Nephron progenitor cell (in vitro differentiated cells): ENCODE results near the gene CTRB2.
"Not testable (repeated sequence)": the region's sequence is repeated elsewhere in the genome, so short reads cannot be mapped to it uniquely, and the experiment has no call there.

Source experiments
- DNase-seq: peaks from one replicate; pipeline ENCODE4 v3.0.0; 2021
- H3K27ac Mint-ChIP-seq: 2 replicates; pipeline ENCODE4 v1.8.0; 2021; ENCODE audit warnings: mild to moderate bottlenecking, moderate library complexity, mixed read lengths
- H3K27me3 Mint-ChIP-seq: 2 replicates; pipeline ENCODE4 v1.8.0; 2021; ENCODE audit warnings: mild to moderate bottlenecking, low read depth, mixed read lengths; ENCODE audit not compliant: poor library complexity
- H3K36me3 Mint-ChIP-seq: 2 replicates; pipeline ENCODE4 v1.8.0; 2021; ENCODE audit warnings: low read depth, mixed read lengths
- H3K4me1 Mint-ChIP-seq: 2 replicates; pipeline ENCODE4 v1.8.0; 2021; ENCODE audit warnings: mixed read lengths
- H3K4me3 Mint-ChIP-seq: 2 replicates; pipeline ENCODE4 v1.8.0; 2021; ENCODE audit warnings: mild to moderate bottlenecking, moderate library complexity, mixed read lengths
- H3K9me3 Mint-ChIP-seq: 2 replicates; pipeline ENCODE4 v1.8.0; 2021; ENCODE audit warnings: mild to moderate bottlenecking, moderate library complexity, mixed read lengths
- TF ChIP-seq, protein P1 (sequence below): fragments of 200-600 bp; sonication (generic); IDR thresholded peaks from 2 replicates; pipeline ENCODE4 v1.5.0; 2021; ENCODE audit warnings: antibody characterized with exemption

The CTRB2 gene

DNA sequence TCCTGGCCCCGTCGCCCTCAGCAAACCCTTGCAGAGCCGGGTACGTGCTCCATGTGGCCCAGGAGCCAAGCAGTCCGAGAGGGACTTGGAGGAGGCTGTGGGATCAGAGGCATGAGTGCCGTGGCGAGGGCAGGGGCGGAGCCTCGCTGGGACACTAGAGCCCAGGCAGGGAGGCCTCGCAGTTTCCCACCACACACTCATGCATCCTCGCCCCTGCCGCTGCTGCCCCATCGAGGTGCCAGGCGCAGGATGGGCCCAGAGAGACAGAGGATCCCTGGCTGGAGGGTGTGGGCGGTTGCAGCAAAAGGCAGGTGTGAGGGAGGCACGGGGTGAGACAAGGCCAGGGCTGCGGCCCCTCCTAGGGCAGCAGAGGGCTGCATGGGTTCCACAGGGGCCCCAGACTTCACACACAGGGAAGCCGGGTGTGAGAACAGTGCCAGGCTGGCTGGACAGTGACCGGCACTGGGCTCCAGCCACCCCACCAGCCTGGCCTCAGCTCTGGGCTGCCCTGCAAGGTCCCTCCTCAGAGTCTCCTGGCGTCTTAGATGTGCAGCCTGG, 36.8 kb upstream of the CTRB2 start:
- Mint-ChIP-seq H3K4me1 (peaks cover 81% of the 10 kb centered on the region), H3K4me3 (peak overlapping the region; percentile 28), H3K36me3 (peaks cover 28% of the 10 kb centered on the region), H3K9me3 (no peaks in the 10 kb centered on the region), H3K27me3 (no peaks in the 10 kb centered on the region), H3K27ac (peak overlapping the region; percentile 96)
- TF ChIP-seq, protein P1, sequence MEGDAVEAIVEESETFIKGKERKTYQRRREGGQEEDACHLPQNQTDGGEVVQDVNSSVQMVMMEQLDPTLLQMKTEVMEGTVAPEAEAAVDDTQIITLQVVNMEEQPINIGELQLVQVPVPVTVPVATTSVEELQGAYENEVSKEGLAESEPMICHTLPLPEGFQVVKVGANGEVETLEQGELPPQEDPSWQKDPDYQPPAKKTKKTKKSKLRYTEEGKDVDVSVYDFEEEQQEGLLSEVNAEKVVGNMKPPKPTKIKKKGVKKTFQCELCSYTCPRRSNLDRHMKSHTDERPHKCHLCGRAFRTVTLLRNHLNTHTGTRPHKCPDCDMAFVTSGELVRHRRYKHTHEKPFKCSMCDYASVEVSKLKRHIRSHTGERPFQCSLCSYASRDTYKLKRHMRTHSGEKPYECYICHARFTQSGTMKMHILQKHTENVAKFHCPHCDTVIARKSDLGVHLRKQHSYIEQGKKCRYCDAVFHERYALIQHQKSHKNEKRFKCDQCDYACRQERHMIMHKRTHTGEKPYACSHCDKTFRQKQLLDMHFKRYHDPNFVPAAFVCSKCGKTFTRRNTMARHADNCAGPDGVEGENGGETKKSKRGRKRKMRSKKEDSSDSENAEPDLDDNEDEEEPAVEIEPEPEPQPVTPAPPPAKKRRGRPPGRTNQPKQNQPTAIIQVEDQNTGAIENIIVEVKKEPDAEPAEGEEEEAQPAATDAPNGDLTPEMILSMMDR = no peak
- no peak for DNase-seq

DNA sequence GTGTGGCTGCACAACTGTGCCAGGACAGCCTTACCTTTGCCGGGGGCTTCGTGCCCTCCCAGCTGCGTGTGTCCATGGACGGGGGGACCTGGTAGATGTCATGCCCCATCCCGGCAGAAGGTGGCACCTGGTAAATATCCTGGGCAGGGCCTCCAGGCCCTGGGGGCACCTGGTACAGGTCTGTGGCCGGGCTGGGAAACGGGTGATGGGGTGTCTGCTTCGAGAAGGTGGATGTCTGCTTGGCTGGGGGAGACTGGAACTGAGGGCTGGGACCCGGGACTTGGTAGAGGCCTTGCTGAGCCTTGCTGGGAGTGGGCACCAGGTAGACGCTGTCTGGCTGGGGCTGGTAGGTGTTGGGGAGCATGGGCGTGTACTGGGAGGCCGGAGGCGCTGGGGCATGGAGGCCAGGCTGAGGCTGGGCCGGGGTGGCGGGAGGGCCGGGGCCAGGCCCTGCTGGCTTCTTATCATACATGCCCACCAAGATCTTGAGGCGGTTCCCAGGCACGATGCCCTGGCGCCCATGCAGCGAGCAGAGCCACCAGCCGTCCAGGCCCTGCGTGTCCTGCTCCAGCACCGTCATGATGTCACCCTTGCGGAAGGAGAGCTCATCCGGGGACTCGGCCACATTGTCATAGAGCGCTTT, 35.6 kb upstream of the CTRB2 start:
- peaks cover 28% of the 10 kb centered on the region for H3K36me3 Mint-ChIP-seq
- peaks cover 70% of the 10 kb centered on the region for H3K4me1 Mint-ChIP-seq
- H3K27me3 Mint-ChIP-seq, H3K9me3 Mint-ChIP-seq, H3K4me3 Mint-ChIP-seq, DNase-seq: not testable (repeated sequence)
- H3K27ac Mint-ChIP-seq = peak overlapping the region; percentile 36

DNA sequence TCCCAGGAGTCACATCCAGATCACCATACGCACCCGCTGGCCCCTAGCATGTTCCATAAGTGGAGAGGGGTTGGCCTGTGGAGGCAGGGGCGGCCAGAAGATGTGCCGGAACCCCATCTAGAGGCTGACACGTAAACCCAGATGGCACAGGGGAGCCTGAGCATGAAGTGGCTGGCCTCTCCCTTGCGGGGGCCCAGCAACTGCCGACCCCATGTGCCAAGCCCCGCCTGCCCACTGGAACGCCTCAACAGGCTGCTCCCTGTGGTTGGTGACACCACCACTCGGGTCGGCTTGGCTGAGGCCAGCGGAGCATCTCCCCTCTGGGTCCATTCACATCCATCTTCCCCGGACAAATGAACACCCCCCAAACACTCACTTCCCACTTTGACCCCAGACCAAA, 35.0 kb upstream of the CTRB2 start:
- peaks cover 28% of the 10 kb centered on the region for H3K36me3 Mint-ChIP-seq
- TF ChIP-seq, protein P1 = no peak
- DNase-seq = no peak
- H3K27me3 Mint-ChIP-seq = no peaks in the 10 kb centered on the region
- H3K9me3 Mint-ChIP-seq = no peaks in the 10 kb centered on the region
- peaks cover 65% of the 10 kb centered on the region for H3K4me1 Mint-ChIP-seq
- peak overlapping the region; percentile 80 for H3K27ac Mint-ChIP-seq
- H3K4me3 Mint-ChIP-seq = no peak overlapping the region

DNA sequence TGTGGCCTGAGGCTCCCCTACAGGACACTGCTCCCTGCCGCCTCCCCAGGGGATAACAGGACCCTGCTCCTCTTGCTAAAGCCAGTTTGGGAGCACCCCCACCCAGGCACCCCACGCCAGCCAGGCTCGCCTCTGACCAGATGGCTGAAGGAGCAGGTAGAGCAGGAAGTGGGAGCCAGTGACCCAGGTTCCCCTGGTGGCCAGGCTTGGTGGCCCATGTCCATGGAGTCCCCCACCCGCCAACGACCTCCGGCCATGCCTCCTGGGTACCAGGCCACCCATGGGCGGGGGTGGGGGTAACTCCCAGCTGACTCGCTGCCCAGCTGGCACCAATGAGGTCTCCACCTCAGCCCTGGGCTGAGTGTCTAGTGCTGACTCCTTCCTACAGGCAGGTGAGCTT, 34.5 kb upstream of the CTRB2 start:
- no peak overlapping the region for H3K27ac Mint-ChIP-seq
- H3K9me3 Mint-ChIP-seq = no peaks in the 10 kb centered on the region
- DNase-seq = no peak
- H3K4me1 Mint-ChIP-seq = peaks cover 60% of the 10 kb centered on the region
- H3K4me3 Mint-ChIP-seq = no peak overlapping the region
- TF ChIP-seq, protein P1 = no peak
- no peaks in the 10 kb centered on the region for H3K27me3 Mint-ChIP-seq
- peaks cover 28% of the 10 kb centered on the region for H3K36me3 Mint-ChIP-seq

DNA sequence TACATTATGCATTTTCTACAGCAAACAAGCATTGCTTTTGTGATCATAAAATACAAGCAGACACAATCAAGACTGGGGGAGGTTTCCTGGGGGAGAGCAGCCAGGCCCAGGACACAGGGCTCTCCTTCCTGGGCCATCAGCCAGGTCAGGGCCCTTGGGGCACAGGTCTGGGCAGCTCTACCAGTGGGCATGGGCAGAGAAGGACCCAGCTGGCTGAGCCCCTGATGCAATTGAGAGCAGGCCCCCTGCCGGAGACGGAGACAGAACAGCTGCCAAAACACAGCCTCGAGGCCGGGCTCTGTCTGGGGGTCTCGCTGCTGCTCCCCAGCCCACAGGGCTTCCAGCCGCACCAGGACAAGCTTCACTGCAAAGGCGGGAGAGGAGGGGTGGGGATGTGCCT, 33.7 kb upstream of the CTRB2 start:
- not testable (repeated sequence) for H3K27me3 Mint-ChIP-seq, H3K4me3 Mint-ChIP-seq, DNase-seq, H3K9me3 Mint-ChIP-seq
- H3K27ac Mint-ChIP-seq = peak overlapping the region; percentile 74
- H3K36me3 Mint-ChIP-seq = peaks cover 33% of the 10 kb centered on the region
- H3K4me1 Mint-ChIP-seq = peaks cover 52% of the 10 kb centered on the region

DNA sequence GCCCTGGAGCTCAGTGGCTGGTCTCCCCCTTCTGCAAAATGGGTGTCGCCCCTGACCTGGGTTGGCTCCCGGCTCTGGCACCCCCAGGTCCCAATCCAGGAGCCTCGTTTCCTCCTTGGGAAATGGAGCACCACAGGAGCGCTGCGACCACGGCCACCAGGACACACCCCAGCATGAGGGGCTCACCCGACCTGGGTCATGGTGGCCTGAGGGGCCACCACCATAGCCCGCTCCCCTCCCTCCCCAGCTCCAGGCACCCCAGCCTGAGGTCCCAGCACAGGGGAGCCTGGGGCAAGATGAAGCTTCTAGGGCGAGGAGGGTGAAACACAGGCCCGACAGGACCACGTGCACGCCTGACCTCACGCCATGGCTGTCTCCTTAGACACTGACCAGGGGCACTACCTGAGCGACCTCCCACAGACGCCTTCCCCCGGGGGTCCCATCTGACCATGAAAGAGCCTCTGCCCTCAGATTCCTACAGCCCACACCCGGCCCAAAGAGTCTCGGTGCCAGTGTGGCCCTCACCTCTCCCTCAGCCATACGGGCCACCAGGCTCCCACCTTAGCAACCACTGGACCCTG, 32.7 kb upstream of the CTRB2 start:
- H3K27ac Mint-ChIP-seq = peak overlapping the region; percentile 93
- no peaks in the 10 kb centered on the region for H3K9me3 Mint-ChIP-seq
- peaks cover 33% of the 10 kb centered on the region for H3K36me3 Mint-ChIP-seq
- TF ChIP-seq, protein P1 = no peak
- peaks cover 44% of the 10 kb centered on the region for H3K4me1 Mint-ChIP-seq
- H3K27me3 Mint-ChIP-seq = no peaks in the 10 kb centered on the region
- H3K4me3 Mint-ChIP-seq = no peak overlapping the region
- DNase-seq = no peak
